Endothelial cell of umbilical vein (primary cell): ENCODE data around the gene MT1G. TPM values are rescaled to one million over a fixed set of nuclear protein-coding genes. Genes with fewer than 3 reads are reported as not detected.

ENCODE experiments used
- BruUV-seq: library from RNA; stranded (reverse); fragments of 400-500 nt; replicated peaks from 2 replicates; lab custom pipeline; 2021; lab: Mats Ljungman, UMichigan
- CTCF ChIA-PET: fragments of 300-600, 350-600 bp; sonication (Branson Sonifier 250); formaldehyde crosslinking; loops from one replicate; lab custom pipeline; 2021; ENCODE audit warnings: antibody characterized with exemption, inconsistent platforms; lab: Charles Lee
- POLR2A ChIA-PET: fragments of 300-600, 350-600 bp; sonication (Branson Sonifier 250); formaldehyde crosslinking; loops from one replicate; lab custom pipeline; 2021; ENCODE audit warnings: antibody characterized with exemption, inconsistent platforms; lab: Charles Lee
- DNase-seq: peaks from one replicate; pipeline ENCODE4 v3.0.0-alpha.2; 2011; ENCODE audit warnings: low read depth, low spot score
- FAIRE-seq: peaks from 2 replicates; lab custom pipeline; 2011; peaks lifted over from hg19 to GRCh38; lab: Jason Lieb, UNC
- H2AFZ ChIP-seq: 2 replicates; pipeline ENCODE4 v1.6.0; 2012; ENCODE audit warnings: low read depth, low read length, control low read depth, inconsistent platforms
- H3K27ac ChIP-seq: 2 replicates; pipeline ENCODE4 v1.5.1; 2011; ENCODE audit warnings: low read depth, mild to moderate bottlenecking, control low read depth, low read length, moderate library complexity; ENCODE audit not compliant: insufficient read depth
- H3K27me3 ChIP-seq, 2 experiments: 2 replicates each; pipeline versions ENCODE4 v1.6.0 to v1.6.1; 2011; ENCODE audit warnings: low read length in 2 of 2, mixed read lengths in 1 of 2; ENCODE audit not compliant: control insufficient read depth in 2 of 2, insufficient read depth in 2 of 2
- H3K36me3 ChIP-seq, 2 experiments: 2 replicates in 1 of 2; 3 replicates in 1 of 2; pipeline ENCODE4 v1.5.1; 2011; ENCODE audit warnings: low read length in 2 of 2, mild to moderate bottlenecking in 1 of 2, moderate library complexity in 1 of 2; ENCODE audit not compliant: control insufficient read depth in 2 of 2, insufficient read depth in 2 of 2; ENCODE audit errors: extremely low read depth in 1 of 2
- H3K4me1 ChIP-seq: 3 replicates; pipeline ENCODE4 v1.5.1; 2011; ENCODE audit warnings: mild to moderate bottlenecking, low read length; ENCODE audit not compliant: control insufficient read depth, insufficient read depth; ENCODE audit errors: extremely low read depth
- H3K4me2 ChIP-seq: 2 replicates; pipeline ENCODE4 v1.6.1; 2011; ENCODE audit warnings: low read length, control low read depth, mixed read lengths; ENCODE audit not compliant: insufficient read depth
- H3K4me3 ChIP-seq, 3 experiments: fragments of 200-600 bp in 1 of 3; sonication (generic), shearing (Covaris generic) in 1 of 3; replicated peaks in 1 of 3; 2 replicates each; pipeline ENCODE4 v1.5.1; 2011 to 2016; ENCODE audit warnings: control low read depth in 3 of 3, low read length in 3 of 3, mild to moderate bottlenecking in 2 of 3, inconsistent platforms in 1 of 3, low read depth in 1 of 3, moderate library complexity in 1 of 3; ENCODE audit not compliant: insufficient read depth in 1 of 3
- H3K79me2 ChIP-seq: 2 replicates; pipeline ENCODE4 v1.6.0; 2012; ENCODE audit warnings: low read length, inconsistent platforms; ENCODE audit not compliant: control insufficient read depth, insufficient read depth
- H3K9ac ChIP-seq: replicated peaks from 2 replicates; pipeline ENCODE3; 2011; ENCODE audit warnings: low read length, control low read depth; ENCODE audit not compliant: insufficient read depth; ENCODE audit errors: extremely low read depth
- H3K9me1 ChIP-seq: replicated peaks from 3 replicates; pipeline ENCODE4 v1.6.0; 2011; ENCODE audit warnings: mild to moderate bottlenecking, low read length; ENCODE audit not compliant: control insufficient read depth, insufficient read depth; ENCODE audit errors: extremely low read depth
- H3K9me3 ChIP-seq: replicated peaks from 2 replicates; pipeline ENCODE4 v1.5.1; 2012; ENCODE audit warnings: low read length, inconsistent platforms; ENCODE audit not compliant: control insufficient read depth, insufficient read depth
- H4K20me1 ChIP-seq: replicated peaks from 2 replicates; pipeline ENCODE3; 2011; ENCODE audit warnings: mild to moderate bottlenecking, low read length; ENCODE audit not compliant: control insufficient read depth, insufficient read depth; ENCODE audit errors: extremely low read depth
- EZH2 ChIP-seq: IDR thresholded peaks from 2 replicates; pipeline ENCODE4 v1.6.1; 2012; ENCODE audit warnings: borderline replicate concordance, low read depth, mild to moderate bottlenecking, moderate library complexity, low read length, inconsistent platforms; ENCODE audit not compliant: severe bottlenecking
- FOS ChIP-seq: IDR thresholded peaks from 2 replicates; pipeline ENCODE4 v1.6.1; 2011; ENCODE audit warnings: mild to moderate bottlenecking, low read length, moderate library complexity, borderline replicate concordance; ENCODE audit not compliant: insufficient read depth
- JUN ChIP-seq: IDR thresholded peaks from 2 replicates; pipeline ENCODE4 v1.6.1; 2011; ENCODE audit warnings: borderline replicate concordance, low read depth; ENCODE audit not compliant: insufficient read length, insufficient read depth
- MYC ChIP-seq: IDR thresholded peaks from one replicate; pipeline ENCODE4 v1.6.1; 2011; ENCODE audit warnings: mild to moderate bottlenecking, low read depth, low read length
- POLR2A ChIP-seq: IDR thresholded peaks from 2 replicates; pipeline ENCODE4 v1.6.1; 2012; ENCODE audit warnings: low read depth, mild to moderate bottlenecking, control low read depth, low read length
- dilution Hi-C: fragments of 300-500 bp; cut with MboI; formaldehyde crosslinking; loops from one replicate; pipeline ENCODE4 v1.15.0; 2019; ENCODE audit warnings: low sequenced_read_pairs; ENCODE audit not compliant: extremely low pct_ligation_motif_present
- intact Hi-C: fragments of 100-400 bp; cut with micrococcal nuclease; formaldehyde crosslinking; loops from one replicate; pipeline ENCODE4 v1.10.0; 2022
- polyA plus RNA-seq, 4 experiments: library from polyadenylated mRNA; depleted of rRNA in 3 of 4; stranded (reverse) in 3 of 4; unstranded in 1 of 4; fragments of >200 nt; gene quantifications; 2 replicates each; pipeline versions ENCODE4 v1.2.1 to v1.2.3, GENCODE V29; 2011 to 2012; ENCODE audit warnings: missing spikeins in 1 of 4
- total RNA-seq: library from RNA; stranded (reverse); gene quantifications from 2 replicates; pipeline ENCODE4 v1.2.3, GENCODE V29; 2021
- TF ChIP-seq, protein P1 (sequence below), 2 donors: IDR thresholded peaks; 1 replicate in 1 of 2; 2 replicates in 1 of 2; pipeline ENCODE4 v1.5.1; 2011; ENCODE audit warnings: low read length in 2 of 2, mild to moderate bottlenecking in 2 of 2, moderate library complexity in 2 of 2, control low read depth in 1 of 2, inconsistent platforms in 1 of 2, low read depth in 1 of 2; ENCODE audit not compliant: insufficient read depth in 1 of 2; ENCODE audit errors: extremely low read depth in 1 of 2

MT1G gene
- total and polyA plus RNA-seq, 2 donors (not counting 3 experiments of a cell fraction or from before 2014, with no cell fraction given): not detected

- Histone ChIP-seq H3K27me3 (no peaks in the 10 kb centered on the region), H3K4me3 (no peak overlapping the region), H3K9ac (no peak overlapping the region), H3K4me2 (no peak overlapping the region), H2AFZ (no peak overlapping the region), H4K20me1 (no peaks in the 10 kb centered on the region), H3K9me3 (no peaks in the 10 kb centered on the region), H3K36me3 (no peaks in the 10 kb centered on the region), H3K4me1 (no peaks in the 10 kb centered on the region), H3K9me1 (no peaks in the 10 kb centered on the region), H3K27ac (no peak overlapping the region), H3K79me2 (no peaks in the 10 kb centered on the region)
- DNase-seq (no peak), FAIRE-seq (no peak)
- dilution Hi-C loops (no loop called here), intact Hi-C loops (loop anchor here (1.0 to 10.0 kb wide), 7 partner anchors 29 to 388 kb away; no protein-coding TSS in a partner anchor)
- BruUV-seq: no TSS peak
- POLR2A ChIA-PET: interaction anchor here (0.7 to 0.8 kb wide), 2 partner anchors 40 to 77 kb away, joined by 3 read pairs; partner anchors contain the start of gene MT1E
- CTCF ChIA-PET: interaction anchor here (1.3 to 4.3 kb wide), 21 partner anchors 16 to 346 kb away, joined by 3 to 142 read pairs (median 11); partner anchors contain the start of gene MT1X
- TF ChIP-seq EZH2 (no peak), POLR2A (no peak), FOS (no peak), JUN (no peak), MYC (no peak)
- TF ChIP-seq, protein P1, sequence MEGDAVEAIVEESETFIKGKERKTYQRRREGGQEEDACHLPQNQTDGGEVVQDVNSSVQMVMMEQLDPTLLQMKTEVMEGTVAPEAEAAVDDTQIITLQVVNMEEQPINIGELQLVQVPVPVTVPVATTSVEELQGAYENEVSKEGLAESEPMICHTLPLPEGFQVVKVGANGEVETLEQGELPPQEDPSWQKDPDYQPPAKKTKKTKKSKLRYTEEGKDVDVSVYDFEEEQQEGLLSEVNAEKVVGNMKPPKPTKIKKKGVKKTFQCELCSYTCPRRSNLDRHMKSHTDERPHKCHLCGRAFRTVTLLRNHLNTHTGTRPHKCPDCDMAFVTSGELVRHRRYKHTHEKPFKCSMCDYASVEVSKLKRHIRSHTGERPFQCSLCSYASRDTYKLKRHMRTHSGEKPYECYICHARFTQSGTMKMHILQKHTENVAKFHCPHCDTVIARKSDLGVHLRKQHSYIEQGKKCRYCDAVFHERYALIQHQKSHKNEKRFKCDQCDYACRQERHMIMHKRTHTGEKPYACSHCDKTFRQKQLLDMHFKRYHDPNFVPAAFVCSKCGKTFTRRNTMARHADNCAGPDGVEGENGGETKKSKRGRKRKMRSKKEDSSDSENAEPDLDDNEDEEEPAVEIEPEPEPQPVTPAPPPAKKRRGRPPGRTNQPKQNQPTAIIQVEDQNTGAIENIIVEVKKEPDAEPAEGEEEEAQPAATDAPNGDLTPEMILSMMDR (IDR thresholded peaks at IDR 0.05; ENCODE audit: extremely low read depth in 1 of 2, insufficient read depth in 1 of 2, low read depth in 1 of 2, low read length in 2 of 2): no peak
Measured at GRCh38 chr16:56702836-56703235, 35.0 kb upstream of the MT1G start.
